GM23338 (cell line): ENCODE results near the gene EML1. TPM values are rescaled to one million over a fixed set of nuclear protein-coding genes. Genes with fewer than 3 reads are reported as not detected.

Experiments used
- ATAC-seq: fragments of 200-7000 bp; cut with Tn5 transposase; 3 replicates; pipeline ENCODE4 v1.9.1; 2020
- DNase-seq: peaks from one replicate; pipeline ENCODE4 v3.0.0-alpha.2; 2015; ENCODE audit warnings: low spot score
- H2AFZ ChIP-seq: fragments of 200-600 bp; sonication (generic); 2 replicates; pipeline ENCODE4 v1.8.0; 2016; ENCODE audit warnings: antibody characterized with exemption, mild to moderate bottlenecking, moderate library complexity
- H3F3A ChIP-seq: fragments of 200-600 bp; sonication (generic); replicated peaks from 2 replicates; pipeline ENCODE4 v1.8.0; 2017; ENCODE audit warnings: antibody characterized with exemption, mixed run types, low read depth
- H3K27ac ChIP-seq: fragments of 200-600 bp; sonication (generic); 2 replicates; pipeline ENCODE4 v1.6.1; 2016; ENCODE audit warnings: low read depth
- H3K27me3 ChIP-seq: fragments of 200-600 bp; sonication (generic); 2 replicates; pipeline ENCODE4 v1.8.0; 2016; ENCODE audit warnings: mild to moderate bottlenecking, mixed run types, moderate library complexity; ENCODE audit not compliant: insufficient read depth
- H3K36me3 ChIP-seq: fragments of 200-600 bp; sonication (generic); 2 replicates; pipeline ENCODE4 v1.8.0; 2016; ENCODE audit warnings: mild to moderate bottlenecking; ENCODE audit not compliant: insufficient read depth
- H3K4me1 ChIP-seq: fragments of 200-600 bp; sonication (generic); 2 replicates; pipeline ENCODE4 v1.8.0; 2016; ENCODE audit warnings: mild to moderate bottlenecking, moderate library complexity; ENCODE audit not compliant: insufficient read depth
- H3K4me2 ChIP-seq: fragments of 200-600 bp; sonication (generic); 2 replicates; pipeline ENCODE4 v1.7.1; 2017; ENCODE audit warnings: mixed run types
- H3K4me3 ChIP-seq: fragments of 200-600 bp; sonication (generic); 2 replicates; pipeline ENCODE4 v1.6.1; 2016; ENCODE audit warnings: mixed run types
- H3K79me2 ChIP-seq: fragments of 200-600 bp; sonication (generic); replicated peaks from 2 replicates; pipeline ENCODE4 v1.8.0; 2017; ENCODE audit warnings: mild to moderate bottlenecking; ENCODE audit not compliant: insufficient read depth
- H3K9me2 ChIP-seq: fragments of 200-600 bp; sonication (generic); 2 replicates; pipeline ENCODE4 v1.8.0; 2017; ENCODE audit not compliant: insufficient read depth
- H4K20me1 ChIP-seq: fragments of 200-600 bp; sonication (generic); replicated peaks from 2 replicates; pipeline ENCODE4 v1.8.0; 2017; ENCODE audit warnings: mild to moderate bottlenecking; ENCODE audit not compliant: insufficient read depth
- H3K27ac Mint-ChIP-seq: 2 replicates; pipeline ENCODE4 v1.8.0; 2020; ENCODE audit warnings: inconsistent platforms, mild to moderate bottlenecking, moderate library complexity, mixed read lengths
- H3K27me3 Mint-ChIP-seq: 3 replicates; pipeline ENCODE4 v1.8.0; 2022; ENCODE audit warnings: low read depth, mild to moderate bottlenecking, moderate library complexity, mixed read lengths, inconsistent platforms; ENCODE audit not compliant: insufficient read depth, poor library complexity
- H3K36me3 Mint-ChIP-seq: 3 replicates; pipeline ENCODE4 v1.8.0; 2021; ENCODE audit warnings: low read depth, mild to moderate bottlenecking, inconsistent platforms, moderate library complexity, mixed read lengths
- H3K4me1 Mint-ChIP-seq: 3 replicates; pipeline ENCODE4 v1.8.0; 2020; ENCODE audit warnings: mild to moderate bottlenecking, inconsistent platforms, mixed read lengths
- H3K4me3 Mint-ChIP-seq: 3 replicates; pipeline ENCODE4 v1.8.0; 2021; ENCODE audit warnings: moderate library complexity, mild to moderate bottlenecking, inconsistent platforms, mixed read lengths
- H3K9me3 Mint-ChIP-seq: 3 replicates; pipeline ENCODE4 v1.8.0; 2020; ENCODE audit warnings: moderate library complexity, mild to moderate bottlenecking, inconsistent platforms, mixed read lengths
- CTCF ChIP-seq, 2 experiments: fragments of 200-600 bp in 1 of 2; sonication (generic) in 1 of 2; conservative IDR thresholded peaks; 2 replicates each; pipeline versions ENCODE4 v1.5.1 to v1.6.1; 2016 to 2017; ENCODE audit warnings: antibody characterized with exemption in 2 of 2, low read depth in 2 of 2, mild to moderate bottlenecking in 2 of 2, moderate library complexity in 1 of 2
- ZNF462 ChIP-seq: fragments of 250-450 bp; sonication (Bioruptor Pico); IDR thresholded peaks from 2 replicates; pipeline ENCODE4 v1.5.0; 2020; ENCODE audit warnings: mild to moderate bottlenecking, moderate library complexity
- polyA plus RNA-seq: library from polyadenylated mRNA; unstranded; fragments of >200 nt; fragmentation: Nextera tagmentation; extraction: Ambion mirVana; gene quantifications from 2 replicates; pipeline ENCODE4 v1.2.1, GENCODE V29; 2016
- total RNA-seq: library from RNA; depleted of rRNA; stranded (reverse); fragments of >200 nt; shearing (Covaris generic); gene quantifications from 2 replicates; pipeline ENCODE4 v1.2.3, GENCODE V29; 2014

The EML1 gene
- total and polyA plus RNA-seq, 2 experiments from 2014 or later: 7.0 to 18.1 TPM

- Mint-ChIP-seq H3K9me3 (peaks cover 9% of the 10 kb centered on the region), H3K4me1 (peaks cover 6% of the 10 kb centered on the region; the same call in 2 of the 3 replicates), H3K27ac (no peak overlapping the region), H3K27me3 (no peaks in the 10 kb centered on the region), H3K36me3 (peaks cover 9% of the 10 kb centered on the region; the same call in 2 of the 3 replicates), H3K4me3 (no peak overlapping the region)
- no peaks in the 10 kb centered on the region for H3K36me3 ChIP-seq
- no peak overlapping the region for H3K27ac ChIP-seq
- peak; percentile 84 to 87 for TF ChIP-seq CTCF (conservative IDR thresholded peaks at IDR 0.05; ENCODE audit: low read depth in 2 of 2)
- TF ChIP-seq ZNF462 (CRISPR knock-in tag): no peak
- DNase-seq (peak; percentile 82), ATAC-seq (peak; percentile 93)
- H3K4me1 ChIP-seq: no peaks in the 10 kb centered on the region
- no peaks in the 10 kb centered on the region for H3K9me2 ChIP-seq
- H3K4me3 ChIP-seq: no peak overlapping the region
- H2AFZ ChIP-seq: no peak overlapping the region
- peaks cover 37% of the 10 kb centered on the region for H3K79me2 ChIP-seq
- peaks cover 16% of the 10 kb centered on the region; the same call in 1 of the 2 replicates for H4K20me1 ChIP-seq
- H3K4me2 ChIP-seq: no peak overlapping the region
- no peaks in the 10 kb centered on the region for H3F3A ChIP-seq
- H3K27me3 ChIP-seq: no peaks in the 10 kb centered on the region
Observed at GRCh38 chr14:99982537-99983250, 189.5 kb downstream of the EML1 start.
